Posterior vena cava (tissue), 2 donors: ENCODE results near the gene SLF1. TPM values are rescaled to one million over a fixed set of nuclear protein-coding genes. Genes with fewer than 3 reads are reported as not detected.
A peak's percentile ranks its signal among the peaks of the same experiment; 100 is the strongest.
"Not testable (repeated sequence)": the region's sequence is repeated elsewhere in the genome, so short reads cannot be mapped to it uniquely, and the experiment has no call there.

Source experiments
- DNase-seq: peaks from one replicate; pipeline ENCODE4 v3.0.0-alpha.2; 2020; ENCODE audit warnings: low spot score
- intact Hi-C, 2 donors: fragments of 100-400 bp; cut with DNase I; formaldehyde crosslinking; loops; one replicate each; pipeline versions ENCODE4 v1.14.1 to v1.14.2; 2022 to 2023
- long read RNA-seq, 2 donors: library from polyadenylated mRNA; unstranded; transcript quantifications; one replicate each; pipeline ENCODE4 v2.0.0, GENCODE V29; 2020 to 2021
- total RNA-seq, 2 donors: library from RNA; stranded (reverse); fragmentation: NEBNext Ultra II Directional; extraction: Animal tissue kit (Norgen Biotek cat#: 25700); gene quantifications; one replicate each; pipeline ENCODE4 v1.2.1, GENCODE V29; 2021
- donor health status: DM: yes; HTN: yes; CAD: no.
- donor health status: DM: yes; HTN: yes; CAD: no.

Gene SLF1
- 1 to 10 TPM; 4.3 to 4.4 TPM for total RNA-seq
- long read RNA-seq, donor 1, partial matches to known transcripts = 1 of 4 reads
- long read RNA-seq, donor 1, other reads (novel, unspliced or antisense) = 3 of 4 reads
- long read RNA-seq, donor 2, partial matches to known transcripts = 6 of 7 reads
- long read RNA-seq, donor 2, other reads (novel, unspliced or antisense) = 1 of 7 reads

DNA sequence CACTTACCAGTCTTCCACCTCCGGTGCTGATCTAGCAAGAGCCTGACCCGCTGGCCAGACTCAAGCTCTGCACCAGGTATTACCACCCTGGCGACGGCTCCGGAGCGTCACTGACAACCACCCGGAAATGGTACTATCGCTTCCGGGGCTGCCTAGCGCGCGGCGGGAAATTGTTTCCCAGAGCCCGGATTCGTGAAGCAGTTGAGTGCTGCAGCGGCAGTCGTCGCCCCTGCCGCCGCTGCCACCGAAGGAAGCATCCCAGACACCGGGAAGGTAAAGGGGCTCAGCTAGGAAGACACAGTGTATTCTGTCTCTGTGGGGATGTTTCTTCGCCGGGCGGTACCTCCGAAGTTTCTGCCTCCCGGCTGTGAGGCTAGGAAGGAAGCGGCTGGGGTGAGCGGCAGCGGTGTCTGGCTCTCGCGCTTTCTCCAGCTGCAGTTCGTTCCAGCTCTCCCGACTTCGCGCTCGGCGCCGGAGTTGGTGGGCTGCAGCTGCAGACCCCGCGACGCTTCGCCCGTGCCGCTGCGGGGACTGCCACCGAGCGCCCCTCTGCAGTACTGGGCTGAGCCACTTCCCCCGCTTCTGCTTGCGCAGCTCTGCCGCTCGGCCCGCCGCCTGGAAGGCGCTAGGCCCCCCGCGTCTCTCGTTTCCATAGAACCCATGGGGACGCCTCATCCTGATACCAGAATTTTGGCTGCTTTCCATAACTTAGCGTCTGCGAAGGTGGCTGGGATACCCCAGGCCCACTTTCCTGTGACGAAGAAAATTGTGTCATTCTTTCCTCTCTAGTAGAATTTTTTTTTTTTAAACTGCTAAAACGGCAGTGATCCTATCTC, at the start of gene SLF1, which contains the start of gene KIAA0825:
Gene SLF1 (plus strand): TSS at position 177 of the 836 bp plus-strand sequence. CDS start 10,142 bp downstream, outside the sequence.
Gene KIAA0825 (minus strand): TSS at position 112 of the 836 bp plus-strand sequence. CDS start 81,478 bp downstream, outside the sequence.
- intact Hi-C loops = no loop called here

DNA sequence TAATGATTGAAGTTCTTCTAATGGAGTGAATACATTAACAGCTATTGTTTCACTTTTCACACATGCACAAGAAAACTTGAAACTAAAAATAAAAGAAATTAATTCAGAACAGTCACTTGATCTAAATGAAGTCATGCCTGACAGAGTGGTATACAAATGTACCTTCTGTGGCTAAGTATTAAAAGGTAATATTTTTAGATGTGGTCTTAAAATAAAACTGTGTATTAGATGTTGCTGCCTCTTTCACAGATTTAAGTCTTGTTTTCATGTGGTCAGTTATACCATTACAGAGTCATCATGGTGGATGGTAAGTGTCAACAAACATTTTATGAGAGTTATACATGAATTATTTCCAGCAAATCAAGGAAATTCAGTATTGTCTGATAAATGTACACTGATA, 47.1 kb upstream of the SLF1 start:
- no peak for DNase-seq
- intact Hi-C loops = no loop called here

More for the DNA sequence above, at the start of gene SLF1, which contains the start of gene KIAA0825:
- peak; percentile 96 for DNase-seq

DNA sequence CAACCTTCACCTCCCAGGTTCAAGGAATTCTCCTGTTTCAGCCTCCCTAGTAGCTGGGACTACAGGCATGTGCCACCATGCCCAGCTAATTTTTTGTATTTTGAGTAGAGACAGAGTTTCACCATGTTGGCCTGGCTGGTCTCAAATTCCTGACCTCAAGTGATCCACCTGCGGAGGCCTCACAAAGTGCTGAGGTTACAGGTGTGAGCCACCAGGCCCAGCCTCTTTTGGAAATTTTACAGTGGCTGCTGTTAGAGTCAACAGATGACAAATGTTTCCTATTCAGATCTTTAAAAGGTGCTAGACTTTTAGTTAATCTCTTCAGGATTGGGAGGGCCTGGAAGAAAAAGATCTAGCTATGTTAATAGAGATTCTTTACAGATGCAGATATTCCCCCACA, 45.1 kb upstream of the SLF1 start:
- DNase-seq, intact Hi-C loops: not testable (repeated sequence)

DNA sequence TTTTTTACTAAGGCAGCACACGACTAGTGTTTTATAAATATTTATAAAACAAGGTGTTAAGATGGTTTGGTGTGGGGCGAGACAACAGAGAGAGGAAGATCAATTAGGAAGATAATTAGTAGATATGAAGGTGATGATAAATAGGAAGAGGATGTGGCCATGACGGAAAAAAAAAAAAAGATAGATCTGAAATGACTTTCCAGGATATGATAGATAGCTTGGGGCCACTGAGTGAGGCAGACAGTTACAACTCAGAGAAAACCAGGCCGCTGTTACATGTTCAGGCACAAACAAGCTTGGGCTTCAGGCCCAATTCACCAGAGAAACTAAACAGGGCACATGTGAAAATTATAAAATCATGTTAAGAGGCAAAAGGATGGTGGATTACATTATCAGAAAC, 43.3 kb upstream of the SLF1 start:
- intact Hi-C loops = no loop called here
- no peak for DNase-seq

DNA sequence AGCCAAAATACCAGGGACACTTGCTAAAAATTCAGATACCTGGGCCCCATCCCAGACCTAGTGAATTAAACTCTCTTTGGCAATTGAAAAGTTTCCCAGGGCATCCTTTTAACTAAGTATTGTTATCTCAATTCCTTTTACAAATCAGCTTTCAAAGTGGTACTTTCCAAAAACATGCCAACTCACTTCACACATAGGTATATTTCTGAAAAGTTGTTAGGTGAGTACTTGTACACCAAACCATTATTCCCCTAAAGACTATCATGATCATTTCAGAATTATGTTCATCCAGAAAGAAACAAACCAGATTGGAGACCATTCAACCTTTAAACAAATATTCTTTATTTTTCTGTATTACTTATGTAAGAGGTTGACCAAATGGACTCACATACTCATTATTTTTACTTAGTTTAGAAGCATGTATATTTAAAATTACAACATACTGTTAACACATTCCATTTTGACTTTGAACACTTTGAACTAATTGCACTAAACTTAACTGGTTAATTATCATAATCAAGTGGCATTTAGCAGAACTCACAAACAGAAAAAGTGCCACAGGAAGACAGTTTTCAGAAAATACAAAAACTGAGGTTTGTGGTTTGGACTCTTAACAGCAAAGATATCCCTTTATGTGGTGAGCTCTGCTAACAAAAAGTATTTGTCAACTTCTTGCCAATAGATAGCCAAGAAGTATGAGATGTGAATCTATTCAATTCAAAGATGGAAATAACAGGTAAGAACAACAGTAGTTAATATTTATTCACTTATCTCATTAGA, 40.8 kb upstream of the SLF1 start:
- intact Hi-C loops = no loop called here
- no peak for DNase-seq

DNA sequence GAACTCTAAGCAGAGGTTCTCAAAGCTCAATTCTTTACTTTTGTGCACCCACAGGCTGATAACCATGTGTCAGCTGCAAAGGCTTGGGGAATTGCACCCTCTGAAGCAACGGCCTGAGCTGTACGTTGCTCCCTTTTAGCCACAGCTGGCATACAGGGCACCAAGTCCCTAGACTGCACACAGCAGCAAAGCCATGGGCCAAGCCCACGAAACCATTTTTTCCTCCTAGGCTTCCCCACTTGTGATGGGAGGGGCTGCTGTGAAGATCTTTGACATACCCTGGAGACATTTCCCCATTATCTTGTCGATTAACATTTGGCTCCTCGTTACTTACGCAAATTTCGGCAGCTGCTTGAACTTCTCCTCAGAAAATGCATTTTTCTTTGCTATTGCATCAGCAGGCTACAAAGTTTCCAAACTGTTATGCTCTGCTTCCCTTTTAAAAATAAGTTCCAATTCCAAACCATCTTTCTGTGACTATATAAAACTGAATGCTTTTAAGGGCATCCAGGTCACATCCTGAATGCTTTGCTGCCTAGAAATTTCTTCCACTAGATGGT, 23.1 kb upstream of the SLF1 start:
- no peak for DNase-seq
- intact Hi-C loops = no loop called here

DNA sequence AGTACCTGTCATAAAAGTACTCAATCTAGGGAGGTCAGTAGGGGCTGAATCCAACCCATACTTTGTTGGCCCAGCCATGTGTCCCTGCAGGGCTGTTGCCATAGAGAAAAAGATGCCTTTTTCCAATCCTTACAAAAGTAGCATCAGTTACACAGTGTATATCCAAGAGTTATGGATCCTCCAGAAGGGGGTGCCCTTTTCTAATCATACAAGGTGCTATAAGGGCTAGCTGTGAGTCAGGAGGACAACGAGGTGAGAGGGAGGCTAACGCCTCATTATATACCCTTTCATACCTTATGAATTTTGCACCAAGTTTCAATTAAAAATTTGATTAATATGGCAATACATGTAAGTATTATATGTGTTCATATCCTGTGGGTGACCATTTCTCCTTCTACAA, 4.9 kb upstream of the SLF1 start:
- DNase-seq = no peak
- intact Hi-C loops = no loop called here

DNA sequence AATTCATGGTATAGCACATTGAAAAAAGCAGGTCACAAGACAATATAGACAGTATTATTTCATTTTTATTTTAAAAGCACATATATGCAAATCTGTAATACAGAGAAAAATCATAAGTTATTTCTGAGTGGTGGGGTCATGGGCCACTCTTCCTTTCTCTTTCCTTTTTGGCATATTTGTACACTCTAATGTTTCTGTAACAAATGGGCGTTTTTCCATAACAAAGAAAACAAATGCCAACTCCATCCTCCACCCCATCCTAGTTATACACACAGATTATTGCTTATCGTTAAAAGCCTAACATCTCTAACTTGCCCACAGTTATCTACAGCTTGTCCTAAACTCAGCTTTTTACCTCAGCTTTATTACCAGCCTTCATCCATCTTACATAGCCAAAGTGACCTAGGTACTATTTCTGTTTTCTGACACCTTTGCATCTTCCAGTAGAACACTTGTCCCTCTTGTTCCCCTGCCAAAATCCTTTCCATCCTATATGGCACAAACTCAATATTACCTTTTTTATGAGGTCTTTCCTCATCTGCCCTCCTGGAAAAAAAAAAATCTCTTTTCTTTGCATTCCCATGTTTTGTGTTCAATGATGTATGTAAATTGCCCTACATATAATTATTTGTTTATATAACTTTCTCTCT, 4.2 kb upstream of the SLF1 start:
- no peak for DNase-seq
- intact Hi-C loops = no loop called here

DNA sequence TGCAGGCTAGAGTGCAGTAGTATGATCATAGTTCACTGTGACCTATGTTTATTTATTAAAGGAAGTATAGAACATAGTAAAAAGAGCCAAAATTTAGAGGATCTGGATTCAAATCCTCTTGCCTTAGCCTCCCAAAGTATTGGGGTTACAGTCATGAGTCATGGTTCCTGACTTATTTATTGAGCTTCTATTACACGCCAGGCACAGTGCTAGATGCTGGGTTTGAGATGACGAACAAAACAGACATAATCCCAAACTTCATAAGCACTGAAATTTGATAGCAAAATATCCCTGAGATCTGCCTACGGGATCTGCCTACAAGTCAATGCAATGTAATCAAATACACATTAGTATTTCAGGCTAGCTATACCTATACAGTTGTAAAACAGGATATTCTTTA, 2.6 kb upstream of the SLF1 start:
- intact Hi-C loops = no loop called here
- no peak for DNase-seq

DNA sequence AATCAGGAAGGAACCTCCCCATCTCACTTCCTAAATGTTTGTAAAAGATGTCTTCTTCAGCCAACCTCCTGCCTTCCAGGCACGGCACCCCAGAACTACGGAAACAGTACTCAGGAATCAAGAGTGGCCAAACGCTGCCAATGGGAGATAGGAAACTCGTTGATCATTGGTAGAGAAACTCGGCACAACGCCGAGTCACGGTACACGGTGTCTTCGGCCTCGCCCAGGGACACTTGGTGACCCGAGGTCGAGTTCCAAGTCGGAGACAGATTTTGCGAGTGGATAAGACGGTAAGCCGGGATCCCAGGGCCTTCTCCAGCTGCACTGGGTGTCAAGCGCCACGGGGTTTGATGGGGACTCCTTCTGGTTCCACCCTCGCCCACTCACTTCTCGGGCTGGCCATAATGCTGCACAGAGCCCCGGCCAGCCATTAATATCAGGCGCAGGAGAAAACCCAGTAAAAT, 408 bp upstream of the SLF1 start:
- intact Hi-C loops = no loop called here

DNA sequence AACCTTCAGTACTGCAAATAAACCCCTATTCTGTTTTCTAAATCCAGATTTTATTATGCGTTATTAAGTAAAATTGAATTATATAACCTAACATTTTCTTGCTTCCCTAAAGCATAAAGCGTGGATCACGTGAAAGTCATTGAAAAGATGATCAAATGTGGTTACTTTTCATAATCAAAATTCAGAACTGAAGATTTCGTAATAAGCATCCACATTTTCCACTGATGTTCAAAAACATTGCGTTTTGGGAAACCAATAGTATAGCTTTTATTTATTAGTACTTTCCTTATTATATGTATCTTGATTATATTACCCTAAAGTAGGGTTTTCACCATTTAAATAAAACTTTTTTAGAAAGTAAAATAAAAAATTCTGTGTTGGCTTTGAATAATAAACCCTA, 1.8 kb downstream of the SLF1 start:
- no peak for DNase-seq
- intact Hi-C loops = no loop called here

More for the DNA sequence above, 408 bp upstream of the SLF1 start:
- DNase-seq = peak; percentile 83

DNA sequence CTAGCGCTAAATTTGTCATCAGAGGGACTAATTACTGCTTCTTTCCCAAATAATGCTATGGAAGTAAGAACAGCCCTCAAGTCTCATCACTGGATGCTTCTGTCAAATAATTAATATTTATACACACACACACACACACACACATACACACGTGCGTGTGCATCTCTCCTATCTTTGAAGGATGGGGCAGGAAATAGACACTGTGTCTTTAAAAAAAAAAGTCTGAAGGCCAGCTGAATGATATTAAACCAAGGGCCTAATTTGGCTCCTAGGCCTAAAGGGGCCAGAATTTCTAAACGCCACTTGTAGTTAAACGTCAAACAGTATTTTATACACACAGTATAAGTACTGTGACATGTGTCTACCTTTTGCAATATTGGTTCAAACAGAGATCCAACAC, 3.3 kb downstream of the SLF1 start:
- DNase-seq = no peak
- intact Hi-C loops = no loop called here

DNA sequence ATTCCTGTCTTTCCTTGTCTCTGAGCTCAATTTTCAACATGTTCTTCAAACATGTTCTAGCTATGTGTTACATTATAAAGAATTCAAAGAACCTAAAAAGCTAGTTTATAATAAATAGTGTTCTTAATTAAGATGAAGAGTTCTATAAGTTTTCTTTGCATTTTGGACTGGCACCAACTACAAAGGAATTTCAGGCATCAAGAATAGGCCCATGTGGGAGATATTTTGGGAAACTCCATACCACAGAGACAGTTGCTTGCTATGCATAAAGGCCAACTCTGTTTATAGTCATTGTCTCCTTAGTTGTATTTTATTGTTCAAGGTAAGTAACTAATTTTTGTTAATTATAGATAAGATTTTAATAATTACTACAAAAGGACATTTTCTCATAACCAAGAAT, 4.5 kb downstream of the SLF1 start:
- no peak for DNase-seq
- intact Hi-C loops = no loop called here

DNA sequence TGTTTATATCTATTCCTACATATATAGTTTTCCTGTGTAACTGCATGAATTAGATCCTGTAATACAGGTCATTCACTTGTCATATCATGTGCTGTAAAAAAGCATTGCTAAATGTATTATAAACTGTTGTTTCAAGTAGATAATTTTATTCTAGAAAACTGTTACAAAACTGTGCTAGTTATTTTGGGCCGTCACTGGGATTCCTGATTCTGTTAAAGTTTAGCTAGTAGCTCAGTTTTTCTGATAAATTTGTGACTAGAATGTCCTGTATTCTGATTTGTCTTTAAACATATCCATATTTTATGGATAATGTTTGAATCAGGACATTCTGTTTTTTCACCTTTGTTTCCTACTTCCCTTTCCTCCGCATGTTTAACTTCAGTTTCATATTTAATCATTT, 5.4 kb downstream of the SLF1 start:
- intact Hi-C loops = no loop called here
- DNase-seq = no peak

DNA sequence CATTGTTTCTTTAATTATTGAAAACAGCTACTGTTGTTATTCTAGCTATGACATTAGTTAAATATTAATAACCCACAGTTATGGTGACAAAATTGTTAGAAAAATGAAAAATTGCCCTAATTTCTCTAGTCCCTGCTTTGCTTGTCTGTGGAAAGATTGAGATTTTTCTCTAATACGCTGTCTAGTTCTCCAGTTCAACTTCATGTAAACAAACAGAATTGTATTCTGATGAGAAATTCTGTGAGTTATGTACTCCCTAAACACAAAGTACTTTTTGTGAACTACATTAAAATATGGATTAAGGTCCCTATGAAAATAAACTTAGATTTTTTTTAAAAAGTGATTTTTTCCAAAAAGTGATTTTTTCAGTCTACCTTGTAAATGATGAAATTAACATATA, 8.7 kb downstream of the SLF1 start:
- intact Hi-C loops = no loop called here
- DNase-seq = no peak

DNA sequence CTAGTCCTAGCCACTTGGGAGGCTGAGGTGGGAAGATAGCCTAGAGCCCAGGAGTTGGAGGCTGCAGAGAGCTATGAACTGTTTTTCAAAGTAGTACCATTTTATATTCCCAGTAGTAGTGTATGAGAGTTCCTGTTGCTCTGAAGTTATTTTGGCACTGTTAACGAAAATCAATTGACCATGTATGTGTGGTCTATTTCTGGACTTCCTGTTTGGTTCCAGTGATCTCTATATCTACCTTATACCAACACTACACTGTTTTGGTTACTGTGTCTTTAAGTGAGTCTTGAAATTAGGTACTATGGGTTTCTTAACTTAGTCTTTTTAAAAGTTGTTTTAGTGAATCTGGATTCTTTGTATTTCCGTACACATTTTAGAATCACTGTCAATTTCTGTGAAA, 13.6 kb downstream of the SLF1 start:
- DNase-seq = no peak
- intact Hi-C loops = no loop called here

DNA sequence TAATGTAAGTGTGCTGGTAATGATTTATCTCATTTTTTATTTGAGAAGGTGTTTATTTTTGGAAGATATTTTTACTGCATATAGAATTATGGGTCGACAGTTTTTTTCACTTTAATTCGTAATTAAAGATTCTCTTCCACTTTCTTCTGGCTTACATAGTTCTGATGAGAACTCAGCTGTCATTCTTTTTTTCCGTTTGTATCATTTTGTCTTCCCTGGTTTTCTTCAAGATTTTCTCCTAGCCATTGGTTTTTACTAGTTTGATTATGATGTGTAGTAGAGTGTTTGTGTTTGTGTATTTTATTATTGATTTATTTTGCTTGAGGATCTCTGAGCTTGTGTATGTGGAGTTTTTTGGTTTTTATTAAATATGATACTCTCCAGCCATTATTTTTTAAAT, 21.7 kb downstream of the SLF1 start:
- DNase-seq = no peak
- intact Hi-C loops = no loop called here

DNA sequence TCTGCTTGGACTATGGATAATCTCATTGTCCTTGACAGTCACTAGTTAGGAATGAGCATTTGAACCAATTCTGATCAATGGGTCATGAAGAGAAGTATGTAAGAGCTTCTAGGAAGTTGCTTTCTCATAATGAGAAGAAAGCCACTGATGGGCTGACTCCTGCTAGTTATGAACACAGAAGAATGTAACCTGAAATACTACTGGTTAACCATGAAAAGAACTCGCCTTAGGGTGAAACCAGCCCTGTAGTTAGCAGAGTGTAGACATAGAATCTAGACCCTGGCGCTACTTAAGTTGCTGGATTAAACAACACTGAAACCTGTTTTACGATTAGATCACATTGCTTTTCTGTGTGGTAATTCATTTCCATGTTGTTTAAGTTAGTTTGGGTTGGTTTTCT, 26.6 kb downstream of the SLF1 start:
- intact Hi-C loops = no loop called here
- DNase-seq = no peak

DNA sequence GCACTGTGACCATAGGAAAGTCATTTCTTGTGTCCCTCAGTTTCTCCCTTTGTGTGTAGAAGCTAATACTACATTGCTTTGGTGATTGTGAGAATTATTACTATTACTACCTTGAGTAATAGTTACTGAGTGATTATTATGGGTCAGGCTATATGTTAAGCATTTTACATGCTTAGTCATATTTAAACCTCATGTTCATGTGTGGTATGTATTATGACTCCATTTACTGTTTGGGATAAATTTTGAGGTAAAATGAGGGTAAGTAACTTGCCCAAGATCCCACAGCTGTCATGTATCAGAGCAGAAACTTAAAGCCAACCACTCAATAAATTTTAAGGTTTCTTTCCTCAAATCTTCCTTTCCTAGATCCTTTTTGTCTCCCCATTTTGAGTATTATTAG, 28.3 kb downstream of the SLF1 start:
- no peak for DNase-seq
- intact Hi-C loops = no loop called here
